SK-N-SH (cell line): ENCODE data around the gene PRICKLE4.
"Not testable (repeated sequence)": the region's sequence is repeated elsewhere in the genome, so short reads cannot be mapped to it uniquely, and the experiment has no call there.

Experiments
- CTCF ChIP-seq: fragments of 200-600 bp; sonication (generic); IDR thresholded peaks from 2 replicates; pipeline ENCODE4 v1.6.1; 2017; ENCODE audit warnings: antibody characterized with exemption, mild to moderate bottlenecking, moderate library complexity
- EP300 ChIP-seq, 2 experiments: IDR thresholded peaks; 2 replicates each; pipeline versions ENCODE4 v1.4.0 to v1.6.1; 2012; ENCODE audit warnings: borderline replicate concordance in 1 of 2, low read depth in 1 of 2, low read length in 1 of 2
- EZH2phosphoT487 ChIP-seq: fragments of 200-600 bp; sonication (generic); IDR thresholded peaks from 2 replicates; pipeline ENCODE4 v1.6.1; 2017; ENCODE audit warnings: low read depth, mixed run types, mild to moderate bottlenecking, antibody characterized with exemption, moderate library complexity, borderline replicate concordance
- JUND ChIP-seq: IDR thresholded peaks from 2 replicates; pipeline ENCODE4 v1.4.0; 2012
- POLR2AphosphoS5 ChIP-seq: IDR thresholded peaks from 2 replicates; pipeline ENCODE4 v1.6.1; 2012; ENCODE audit warnings: low read depth, low read length

GRCh38 chr6:41811946-41812345 lies 31.4 kb downstream of the PRICKLE4 start:
- TF ChIP-seq CTCF; EZH2phosphoT487; JUND; POLR2AphosphoS5; EP300 (IDR thresholded peaks at IDR 0.05; ENCODE audit: borderline replicate concordance in 1 of 2, low read depth in 1 of 2, low read length in 1 of 2): not testable (repeated sequence)
